Measurements from ENCODE around the gene TEX52.

Gene TEX52

GRCh38 chr12:2826721-2827515 is 29.9 kb downstream of the TEX52 start:
- TF ChIP-seq ZBTB7A (IDR thresholded peaks at IDR 0.05; ENCODE audit: low read depth) (no peak), USF1 (IDR thresholded peaks at IDR 0.05) (no peak), REST (IDR thresholded peaks at IDR 0.05; ENCODE audit: low read depth) (no peak), YY1 (IDR thresholded peaks at IDR 0.05; ENCODE audit: low read depth) (no peak), CREB1 (IDR thresholded peaks at IDR 0.05; ENCODE audit: low read depth) (no peak), EGR1 (IDR thresholded peaks at IDR 0.05) (no peak), TAF1 (IDR thresholded peaks at IDR 0.05; ENCODE audit: low read depth) (no peak), TEAD4 (IDR thresholded peaks at IDR 0.05) (no peak), NFIC (IDR thresholded peaks at IDR 0.05) (no peak), EP300 (IDR thresholded peaks at IDR 0.05; ENCODE audit: borderline replicate concordance) (no peak), TCF12 (IDR thresholded peaks at IDR 0.05; ENCODE audit: low read depth) (no peak), CEBPB (IDR thresholded peaks at IDR 0.05) (no peak), MAX (IDR thresholded peaks at IDR 0.05) (no peak)

GRCh38 chr12:2826036-2826435 is 30.8 kb downstream of the TEX52 start:
- TF ChIP-seq TCF12 (IDR thresholded peaks at IDR 0.05; ENCODE audit: low read depth) (no peak), TEAD4 (IDR thresholded peaks at IDR 0.05) (no peak), TAF1 (IDR thresholded peaks at IDR 0.05; ENCODE audit: low read depth) (no peak), EP300 (IDR thresholded peaks at IDR 0.05; ENCODE audit: borderline replicate concordance) (no peak), YY1 (IDR thresholded peaks at IDR 0.05; ENCODE audit: low read depth) (no peak), EGR1 (IDR thresholded peaks at IDR 0.05) (no peak), CEBPB (IDR thresholded peaks at IDR 0.05) (no peak), MAX (IDR thresholded peaks at IDR 0.05) (no peak), CREB1 (IDR thresholded peaks at IDR 0.05; ENCODE audit: low read depth) (no peak), FOXM1 (IDR thresholded peaks at IDR 0.05; ENCODE audit: borderline replicate concordance, low read depth) (no peak), RAD21 (IDR thresholded peaks at IDR 0.05; ENCODE audit: low read depth) (no peak), ZBTB7A (IDR thresholded peaks at IDR 0.05; ENCODE audit: low read depth) (no peak), NFIC (IDR thresholded peaks at IDR 0.05) (no peak), REST (IDR thresholded peaks at IDR 0.05; ENCODE audit: low read depth) (no peak)

GRCh38 chr12:2825132-2825531 is 31.7 kb downstream of the TEX52 start:
- TF ChIP-seq TCF12 (IDR thresholded peaks at IDR 0.05; ENCODE audit: low read depth), result no peak
- TF ChIP-seq NFIC (IDR thresholded peaks at IDR 0.05), result no peak
- TF ChIP-seq TEAD4 (IDR thresholded peaks at IDR 0.05), result no peak
- no peak for TF ChIP-seq EP300 (IDR thresholded peaks at IDR 0.05; ENCODE audit: borderline replicate concordance)
- no peak for TF ChIP-seq USF1 (IDR thresholded peaks at IDR 0.05)

- no peak for TF ChIP-seq ZBTB7A (IDR thresholded peaks at IDR 0.05; ENCODE audit: low read depth)
- no peak for TF ChIP-seq USF1 (IDR thresholded peaks at IDR 0.05)
- no peak for TF ChIP-seq TAF1 (IDR thresholded peaks at IDR 0.05; ENCODE audit: low read depth)
- no peak for TF ChIP-seq RAD21 (IDR thresholded peaks at IDR 0.05; ENCODE audit: low read depth)
- TF ChIP-seq MAX (IDR thresholded peaks at IDR 0.05), result no peak
- no peak for TF ChIP-seq CREB1 (IDR thresholded peaks at IDR 0.05; ENCODE audit: low read depth)
- TF ChIP-seq YY1 (IDR thresholded peaks at IDR 0.05; ENCODE audit: low read depth), result no peak
- TF ChIP-seq CEBPB (IDR thresholded peaks at IDR 0.05), result no peak
- TF ChIP-seq EP300 (IDR thresholded peaks at IDR 0.05; ENCODE audit: borderline replicate concordance), result no peak
- TF ChIP-seq REST (IDR thresholded peaks at IDR 0.05; ENCODE audit: low read depth), result no peak
Observed at GRCh38 chr12:2824541-2824940, 32.3 kb downstream of the TEX52 start.

Measured in Ishikawa (cell line).